Measurements from ENCODE around the gene HOXA10.

- TF ChIP-seq POLR2AphosphoS5 (IDR thresholded peaks at IDR 0.05; ENCODE audit: borderline replicate concordance, low read depth, low read length) (no peak), EZH2 (IDR thresholded peaks at IDR 0.05) (no peak)
Observed at GRCh38 chr7:27158436-27159265, 15.5 kb downstream of the HOXA10 start.

Measured in SK-N-MC (cell line).